ENCODE measurements around the gene MCTP1.

DNA sequence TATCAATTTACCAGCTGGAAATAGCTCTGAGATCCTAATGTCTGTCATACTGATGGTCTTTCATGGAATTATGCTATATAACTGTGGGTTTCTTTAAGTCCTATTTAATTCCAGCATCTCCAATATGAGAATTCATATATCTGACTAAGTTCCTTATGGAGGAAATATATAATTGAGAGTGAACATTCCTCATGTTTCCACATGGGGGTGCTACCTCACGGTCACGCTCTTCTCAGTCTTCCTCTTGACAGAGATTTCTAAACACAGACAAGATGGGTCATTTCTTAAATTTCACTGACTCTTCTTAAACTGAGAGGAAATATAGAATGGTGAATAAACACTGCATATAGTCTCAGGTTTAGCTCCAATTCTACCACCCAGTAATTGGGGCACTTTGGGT lies 454.4 kb downstream of the MCTP1 start:
- TF ChIP-seq EZH2 (IDR thresholded peaks at IDR 0.05; ENCODE audit: low read length, unreplicated experiment) = no peak
- TF ChIP-seq, protein P1, sequence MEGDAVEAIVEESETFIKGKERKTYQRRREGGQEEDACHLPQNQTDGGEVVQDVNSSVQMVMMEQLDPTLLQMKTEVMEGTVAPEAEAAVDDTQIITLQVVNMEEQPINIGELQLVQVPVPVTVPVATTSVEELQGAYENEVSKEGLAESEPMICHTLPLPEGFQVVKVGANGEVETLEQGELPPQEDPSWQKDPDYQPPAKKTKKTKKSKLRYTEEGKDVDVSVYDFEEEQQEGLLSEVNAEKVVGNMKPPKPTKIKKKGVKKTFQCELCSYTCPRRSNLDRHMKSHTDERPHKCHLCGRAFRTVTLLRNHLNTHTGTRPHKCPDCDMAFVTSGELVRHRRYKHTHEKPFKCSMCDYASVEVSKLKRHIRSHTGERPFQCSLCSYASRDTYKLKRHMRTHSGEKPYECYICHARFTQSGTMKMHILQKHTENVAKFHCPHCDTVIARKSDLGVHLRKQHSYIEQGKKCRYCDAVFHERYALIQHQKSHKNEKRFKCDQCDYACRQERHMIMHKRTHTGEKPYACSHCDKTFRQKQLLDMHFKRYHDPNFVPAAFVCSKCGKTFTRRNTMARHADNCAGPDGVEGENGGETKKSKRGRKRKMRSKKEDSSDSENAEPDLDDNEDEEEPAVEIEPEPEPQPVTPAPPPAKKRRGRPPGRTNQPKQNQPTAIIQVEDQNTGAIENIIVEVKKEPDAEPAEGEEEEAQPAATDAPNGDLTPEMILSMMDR (conservative IDR thresholded peaks at IDR 0.05; ENCODE audit: low read depth, low read length) = peak; percentile 61
- TF ChIP-seq EZH2phosphoT487 (IDR thresholded peaks at IDR 0.05; ENCODE audit: borderline replicate concordance, low read length) = no peak
